OCI-LY7 (cell line): Measurements from ENCODE around the gene DOCK1.

ENCODE experiments used
- EZH2phosphoT487 ChIP-seq: fragments of 200-600 bp; sonication (generic); IDR thresholded peaks from 2 replicates; pipeline ENCODE4 v1.6.1; 2018; ENCODE audit warnings: low read depth, borderline replicate concordance, mild to moderate bottlenecking, mixed run types, antibody characterized with exemption, low read length, moderate library complexity, mixed read lengths
- TF ChIP-seq, protein P1 (sequence below): fragments of 200-600 bp; sonication (generic); conservative IDR thresholded peaks from 2 replicates; pipeline ENCODE4 v1.5.1; 2014; ENCODE audit warnings: mild to moderate bottlenecking, antibody characterized with exemption, low read length, moderate library complexity, mixed read lengths

DNA sequence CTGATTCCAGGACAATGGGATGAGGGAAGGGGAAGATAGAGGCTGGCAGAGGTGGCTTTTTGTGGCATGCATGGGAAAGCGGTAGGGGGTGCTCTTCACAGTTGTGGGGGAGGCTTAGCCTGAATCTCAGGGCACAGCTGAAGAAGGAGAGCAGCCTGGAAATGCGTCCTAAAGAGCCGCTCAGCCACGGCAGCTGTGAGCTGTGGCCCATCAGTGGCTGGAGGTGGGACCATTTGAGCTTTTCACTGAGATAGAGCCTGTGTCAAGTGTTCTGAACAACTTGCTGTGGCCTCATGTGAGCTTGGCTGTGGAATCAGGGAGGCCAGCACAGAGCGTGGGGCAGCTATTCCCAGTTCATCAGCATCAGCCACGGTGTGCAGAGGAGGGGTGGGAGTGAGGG, 391.5 kb downstream of the DOCK1 start:
- TF ChIP-seq, protein P1, sequence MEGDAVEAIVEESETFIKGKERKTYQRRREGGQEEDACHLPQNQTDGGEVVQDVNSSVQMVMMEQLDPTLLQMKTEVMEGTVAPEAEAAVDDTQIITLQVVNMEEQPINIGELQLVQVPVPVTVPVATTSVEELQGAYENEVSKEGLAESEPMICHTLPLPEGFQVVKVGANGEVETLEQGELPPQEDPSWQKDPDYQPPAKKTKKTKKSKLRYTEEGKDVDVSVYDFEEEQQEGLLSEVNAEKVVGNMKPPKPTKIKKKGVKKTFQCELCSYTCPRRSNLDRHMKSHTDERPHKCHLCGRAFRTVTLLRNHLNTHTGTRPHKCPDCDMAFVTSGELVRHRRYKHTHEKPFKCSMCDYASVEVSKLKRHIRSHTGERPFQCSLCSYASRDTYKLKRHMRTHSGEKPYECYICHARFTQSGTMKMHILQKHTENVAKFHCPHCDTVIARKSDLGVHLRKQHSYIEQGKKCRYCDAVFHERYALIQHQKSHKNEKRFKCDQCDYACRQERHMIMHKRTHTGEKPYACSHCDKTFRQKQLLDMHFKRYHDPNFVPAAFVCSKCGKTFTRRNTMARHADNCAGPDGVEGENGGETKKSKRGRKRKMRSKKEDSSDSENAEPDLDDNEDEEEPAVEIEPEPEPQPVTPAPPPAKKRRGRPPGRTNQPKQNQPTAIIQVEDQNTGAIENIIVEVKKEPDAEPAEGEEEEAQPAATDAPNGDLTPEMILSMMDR = no peak
- TF ChIP-seq EZH2phosphoT487 = no peak
